ENCODE measurements around the gene ZNF555. TPM values are rescaled to one million over a fixed set of nuclear protein-coding genes. Genes with fewer than 3 reads are reported as not detected.

ZNF555 gene
- total RNA-seq, 2 donors from 2014 or later = 6.7 to 10.7 TPM

DNA sequence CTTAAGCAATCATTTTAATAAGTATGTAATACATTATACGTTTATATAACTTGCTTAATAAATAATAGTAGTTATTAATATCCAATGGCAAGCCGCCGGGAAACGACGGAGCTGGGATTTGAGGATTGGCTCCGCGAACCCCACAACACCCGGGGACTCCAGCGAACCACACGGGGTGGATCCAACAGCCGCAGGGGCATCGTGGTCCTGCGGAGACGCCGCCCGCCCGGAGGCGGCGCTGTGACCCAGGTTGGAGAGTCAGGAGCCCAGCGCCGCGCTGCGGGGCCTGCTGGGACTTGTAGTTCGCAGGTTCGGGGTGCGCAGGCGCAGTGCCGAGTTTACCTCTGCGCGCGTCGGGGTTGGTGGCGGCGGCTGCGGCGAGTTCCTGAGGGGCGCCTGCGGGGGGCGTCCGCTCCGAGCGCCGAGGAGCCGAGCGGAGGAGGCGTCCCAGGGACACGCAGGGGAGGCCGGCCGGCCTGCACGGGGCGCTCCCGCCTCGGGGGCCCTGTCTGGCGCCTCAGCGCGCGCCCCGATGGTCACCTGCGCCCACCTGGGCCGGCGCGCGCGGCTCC lies 21.6 kb upstream of the ZNF555 start, which contains the start of gene ZNF554:
TSS of gene ZNF554 (plus strand) at position 329 of the 572 bp plus-strand sequence. CDS start at position 533, 204 bp downstream.
- peak; percentile 99 for DNase-seq
- peak; percentile 97 to 98 for ATAC-seq
- intact Hi-C loops (cut with DNase I) = no loop called here

DNA sequence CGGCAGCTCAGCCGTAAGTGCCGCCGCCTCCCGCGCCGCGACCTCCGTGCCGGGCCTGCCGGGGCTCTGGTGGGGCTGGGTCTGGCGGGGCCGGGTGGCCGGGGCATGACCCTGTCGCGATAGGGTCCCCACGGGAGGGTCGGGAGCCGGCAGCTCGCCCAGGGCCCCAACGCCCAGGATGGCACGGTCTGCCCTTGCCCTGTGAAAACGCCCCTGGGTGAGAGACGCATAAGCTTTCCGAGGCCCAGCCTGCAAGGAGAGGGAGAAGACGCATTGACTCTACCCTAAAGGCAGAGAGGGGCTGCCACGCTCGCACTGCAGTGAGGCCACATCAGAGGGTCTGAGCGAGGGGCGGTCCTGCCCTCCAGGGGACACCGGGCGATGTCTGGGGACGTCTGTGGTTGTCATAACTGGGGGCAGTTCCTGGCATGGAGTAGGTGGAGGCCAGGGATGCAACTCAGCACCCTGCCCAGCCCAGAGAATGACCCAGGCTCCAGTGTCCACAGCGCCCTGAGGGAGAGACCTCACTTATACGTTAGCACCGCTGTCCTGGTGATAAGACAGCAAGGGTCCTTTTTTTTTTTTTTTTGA lies 21.1 kb upstream of the ZNF555 start:
- intact Hi-C loops (cut with DNase I) = no loop called here
- ATAC-seq = peak; percentile 6 to 32
- DNase-seq = no peak

DNA sequence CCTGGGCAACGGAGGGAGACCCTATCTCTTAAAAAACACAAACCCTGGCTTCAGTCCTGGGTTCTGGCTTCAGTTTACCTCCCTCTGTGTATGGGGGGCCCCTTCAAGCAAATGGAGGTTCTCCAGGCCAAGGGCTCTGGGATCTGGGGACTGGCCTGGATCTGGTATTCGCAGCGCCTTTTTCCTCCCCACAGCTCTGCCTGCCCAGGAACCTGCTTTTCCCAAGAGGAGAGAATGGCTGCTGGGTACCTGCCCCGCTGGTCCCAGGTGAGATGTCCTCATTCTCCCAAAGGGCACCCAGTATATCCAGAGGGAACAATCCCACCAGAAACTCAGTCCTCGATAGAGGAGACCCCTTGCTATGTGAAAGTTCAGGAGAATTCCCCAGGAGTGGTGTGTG lies 18.4 kb upstream of the ZNF555 start:
- ATAC-seq (no peak), DNase-seq (no peak)
- intact Hi-C loops (cut with DNase I) = no loop called here

DNA sequence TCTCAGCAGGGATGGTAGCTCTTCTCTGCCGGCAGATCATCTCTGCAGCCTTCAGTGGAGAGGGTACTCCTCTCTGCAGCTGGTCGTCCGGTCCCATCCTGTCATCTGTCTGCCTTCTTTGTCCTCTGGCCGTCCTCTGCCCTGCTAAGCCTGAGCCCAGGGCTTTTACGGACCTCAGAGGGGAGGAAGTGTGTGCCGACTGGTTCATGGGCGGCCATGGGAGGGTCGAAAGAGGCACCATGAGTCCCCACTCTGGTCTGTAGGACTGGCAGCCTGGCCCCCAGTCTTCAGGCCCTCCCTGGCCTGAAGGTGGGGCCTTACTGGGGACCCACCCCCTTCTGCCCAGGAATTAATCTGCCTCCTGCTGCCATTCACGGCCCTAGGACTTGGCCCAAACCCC lies 17.6 kb upstream of the ZNF555 start:
- intact Hi-C loops (cut with DNase I) = no loop called here
- ATAC-seq (no peak), DNase-seq (no peak)

DNA sequence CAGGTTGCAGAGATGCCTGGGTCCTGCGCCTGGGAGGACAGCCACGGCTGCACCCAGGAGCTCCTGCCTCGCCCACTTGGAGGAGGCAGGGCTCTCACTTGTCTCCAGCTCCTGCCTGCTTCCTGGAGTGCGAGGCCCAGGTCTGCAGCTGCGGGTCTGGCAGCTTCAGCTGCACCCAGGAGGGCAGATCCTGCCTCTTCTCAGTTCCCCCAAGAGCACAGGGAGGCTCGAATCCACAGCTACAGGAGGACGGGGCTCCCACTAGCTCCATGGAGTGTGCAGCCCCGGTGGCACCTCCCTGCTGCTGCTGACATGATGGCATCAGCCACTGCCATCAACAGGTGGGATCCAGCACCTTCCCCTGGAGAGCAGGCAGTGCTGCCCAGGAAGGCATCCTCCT lies 17.1 kb upstream of the ZNF555 start:
- DNase-seq = no peak
- intact Hi-C loops (cut with DNase I) = no loop called here
- no peak for ATAC-seq

DNA sequence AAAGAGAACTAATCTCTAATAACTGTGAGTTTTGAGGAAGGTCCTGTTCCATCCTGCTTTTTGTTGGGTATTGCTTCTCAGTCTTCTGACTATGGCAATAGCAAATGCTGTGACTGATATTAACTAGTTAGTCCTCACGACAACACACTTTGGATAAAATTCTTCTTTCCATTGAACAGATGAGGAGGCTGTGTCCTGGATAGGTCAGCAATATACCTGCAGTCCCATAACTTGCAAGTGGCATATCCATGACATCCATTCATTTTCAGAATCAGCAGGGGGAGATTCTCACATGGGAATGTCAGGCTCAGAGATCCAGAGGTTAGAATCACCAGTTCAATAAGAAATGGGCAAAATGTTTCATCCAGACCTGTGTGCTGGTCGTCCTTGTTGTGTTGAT lies 14.3 kb upstream of the ZNF555 start:
- no peak for DNase-seq
- no peak for ATAC-seq
- intact Hi-C loops (cut with DNase I) = no loop called here

DNA sequence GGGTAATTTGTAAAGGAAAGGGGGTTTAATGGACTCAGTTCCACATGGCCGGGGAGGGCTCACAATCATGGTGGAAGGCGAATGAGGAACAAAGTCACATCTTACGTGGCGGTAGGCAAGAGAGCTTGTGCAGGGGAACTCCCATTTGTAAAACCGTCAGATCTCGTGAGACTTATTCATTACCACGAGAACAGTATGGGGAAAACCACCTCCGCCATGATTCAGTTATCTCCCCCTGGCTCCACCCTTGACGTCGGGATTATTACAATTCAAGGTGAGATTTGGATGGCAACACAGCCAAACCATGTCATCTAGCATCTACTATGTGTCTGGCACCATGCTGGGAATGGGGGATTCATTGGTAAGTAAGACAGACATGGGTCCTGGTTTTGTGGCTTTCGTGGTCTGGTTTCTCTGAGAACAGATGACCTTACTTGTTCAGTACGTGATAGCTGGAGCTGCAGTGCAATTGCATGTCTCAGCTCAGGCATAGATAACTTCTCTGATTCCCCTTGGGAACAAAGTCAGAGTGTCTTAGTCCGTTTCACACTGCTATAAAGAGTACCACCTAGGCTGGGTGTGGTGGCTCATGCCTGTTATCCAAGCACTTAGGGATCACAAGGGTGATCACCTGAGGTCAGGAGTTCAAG lies 13.3 kb upstream of the ZNF555 start:
- intact Hi-C loops (cut with DNase I) = no loop called here
- DNase-seq = no peak
- no peak for ATAC-seq

DNA sequence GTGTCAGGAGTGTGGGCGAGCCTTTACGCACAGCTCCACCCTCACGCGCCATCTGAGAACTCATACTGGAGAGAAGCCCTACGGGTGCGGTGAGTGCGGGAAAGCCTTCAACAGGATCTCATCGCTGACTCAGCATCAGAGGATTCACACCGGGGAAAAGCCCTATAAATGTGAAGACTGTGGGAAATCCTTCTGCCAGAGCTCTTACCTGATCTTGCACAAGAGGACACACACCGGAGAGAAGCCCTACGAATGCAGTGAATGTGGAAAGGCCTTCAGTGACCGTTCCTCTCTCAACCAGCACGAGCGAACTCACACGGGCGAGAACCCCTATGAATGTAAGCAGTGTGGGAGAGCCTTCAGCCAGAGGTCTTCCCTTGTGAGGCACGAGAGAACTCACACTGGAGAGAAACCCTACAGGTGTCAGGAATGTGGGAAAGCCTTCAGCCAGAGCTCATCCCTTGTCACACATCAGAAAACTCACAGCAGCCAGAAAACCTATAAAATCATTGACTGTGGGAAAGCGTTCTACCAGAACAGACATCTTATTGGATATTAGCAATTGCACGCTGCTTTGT lies 6.9 kb upstream of the ZNF555 start:
- ATAC-seq = no peak
- no peak for DNase-seq

DNA sequence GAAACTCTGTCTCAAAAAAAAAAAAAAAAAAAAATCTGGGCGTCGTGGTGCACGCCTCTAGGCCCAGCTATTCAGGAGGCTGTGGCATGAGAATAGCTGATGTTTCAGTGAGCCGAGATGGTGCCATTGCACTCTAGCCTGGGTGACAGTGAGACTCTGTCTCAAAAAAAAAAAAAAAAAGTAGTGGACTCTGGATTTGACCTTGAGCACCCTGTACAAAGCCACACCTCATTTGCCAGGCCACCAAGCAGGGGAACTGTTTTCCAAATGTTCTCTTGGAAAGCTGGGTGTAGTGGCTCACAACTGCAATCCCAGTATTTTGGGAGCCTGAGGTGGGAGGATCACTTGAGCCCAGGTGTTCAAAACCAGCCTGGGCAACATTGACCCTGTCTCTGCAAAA lies 3.8 kb upstream of the ZNF555 start:
- ATAC-seq = no peak
- intact Hi-C loops (cut with DNase I) = no loop called here
- no peak for DNase-seq

More for the DNA sequence above, 6.9 kb upstream of the ZNF555 start:
- intact Hi-C loops (cut with DNase I) = no loop called here

DNA sequence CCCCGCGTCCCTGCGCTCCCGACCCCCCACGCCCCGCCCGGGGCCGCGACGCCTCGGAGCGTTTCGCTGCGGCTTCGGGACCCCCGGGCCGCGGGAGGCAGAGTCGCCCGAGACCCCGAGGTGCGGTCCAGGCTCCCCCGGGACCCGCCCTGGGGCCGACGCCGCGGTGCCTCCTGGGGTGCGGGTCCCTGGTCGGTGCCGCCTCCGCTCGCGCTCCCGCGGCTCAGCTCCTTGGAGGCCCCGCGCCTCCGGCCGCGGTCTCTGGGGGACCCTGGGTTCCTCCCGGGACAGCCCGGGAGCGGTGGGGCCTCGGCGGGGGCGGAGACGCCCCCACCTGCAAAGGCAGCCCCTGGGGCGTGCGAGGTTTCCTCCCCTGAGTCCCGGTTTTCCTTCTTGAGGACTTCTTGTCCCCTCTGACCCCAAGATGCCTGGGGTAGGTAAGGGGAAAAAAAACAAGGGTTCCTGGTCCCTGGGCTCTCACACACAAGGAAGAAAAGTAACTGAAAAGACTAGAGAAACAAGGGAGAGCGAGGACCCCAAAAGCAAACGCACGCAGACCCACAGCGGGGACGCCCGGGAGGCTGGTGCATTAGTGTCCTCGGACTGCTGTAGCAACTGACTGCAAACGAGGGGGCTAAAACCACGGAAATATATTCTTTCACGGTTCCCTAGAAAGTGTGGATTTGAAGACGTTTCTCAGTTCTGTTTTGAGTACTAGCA lies 740 bp downstream of the ZNF555 start:
- intact Hi-C loops (cut with DNase I) = no loop called here
- ATAC-seq = no peak
- no peak for DNase-seq

DNA sequence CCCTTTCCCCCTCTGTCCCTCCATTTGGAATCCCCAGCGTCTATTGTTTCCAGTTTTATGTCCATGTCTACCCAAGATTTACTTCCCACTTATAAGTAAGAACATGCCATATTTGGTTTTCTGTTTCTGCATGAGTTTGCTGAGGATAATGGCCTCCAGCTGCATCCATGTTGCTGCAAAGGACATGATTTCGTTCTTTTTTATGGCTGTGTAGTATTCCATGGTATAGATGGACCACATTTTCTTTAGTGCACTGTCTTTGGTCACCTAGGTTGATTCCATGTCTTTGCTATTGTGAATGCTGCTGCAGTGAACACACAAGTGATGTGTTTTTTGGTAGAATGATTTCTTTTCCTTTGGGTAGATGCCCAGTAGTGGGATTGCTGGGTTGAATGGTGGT lies 3.8 kb downstream of the ZNF555 start:
- DNase-seq (no peak), ATAC-seq (no peak)
- intact Hi-C loops (cut with DNase I) = no loop called here

DNA sequence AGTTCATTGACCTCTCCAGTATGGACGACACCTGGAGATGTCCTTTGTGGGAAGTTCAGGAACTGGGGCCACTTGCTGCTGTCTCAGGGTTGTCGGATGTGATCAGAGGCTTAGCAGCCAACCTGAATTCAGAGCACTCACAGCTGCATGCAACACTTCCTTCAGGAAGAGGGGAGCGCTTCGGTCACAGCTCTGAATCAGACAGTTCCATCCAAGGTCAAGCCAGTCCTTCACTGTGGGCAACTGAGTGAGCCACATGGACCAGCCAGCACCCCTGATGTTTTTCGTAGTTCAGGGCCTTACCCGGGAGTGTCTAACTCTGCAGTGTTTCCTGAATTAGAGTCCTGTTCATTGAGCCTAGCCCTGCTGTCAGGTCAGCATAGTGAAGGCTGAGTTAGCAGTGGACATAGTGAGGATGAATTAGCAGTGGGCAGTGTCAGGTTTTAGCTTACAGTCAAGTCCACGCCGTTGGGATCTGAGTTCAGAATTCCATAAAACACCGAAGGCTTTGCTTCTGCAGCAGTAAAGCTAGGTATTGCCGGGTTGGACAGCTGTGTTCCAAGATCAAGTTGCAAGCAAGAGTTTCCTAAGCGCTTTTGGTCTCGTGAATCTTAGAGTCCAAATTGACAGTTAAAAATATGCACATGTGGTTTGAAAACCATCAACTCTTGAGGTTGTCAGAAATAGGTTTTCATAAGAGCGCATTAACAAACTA lies 5.1 kb downstream of the ZNF555 start:
- no peak for ATAC-seq
- DNase-seq = no peak
- intact Hi-C loops (cut with DNase I) = no loop called here

DNA sequence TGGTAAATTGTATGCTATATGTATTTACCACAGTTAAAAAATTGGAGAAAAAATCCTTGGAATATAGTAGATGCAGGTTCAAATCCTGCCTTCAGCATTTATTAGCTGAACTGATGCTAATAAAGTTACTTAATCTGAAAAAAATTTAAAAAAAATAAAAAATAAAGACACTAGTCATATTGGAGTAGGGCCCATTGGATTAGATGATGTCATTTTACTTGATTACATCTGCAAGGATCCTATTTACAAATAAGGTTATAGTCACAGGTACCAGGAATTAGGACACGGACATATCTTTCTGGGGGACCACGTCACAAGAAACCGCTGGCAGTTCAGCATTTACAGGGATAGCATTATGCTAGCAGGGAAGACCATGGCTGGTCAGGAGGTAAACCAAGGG lies 6.2 kb downstream of the ZNF555 start:
- intact Hi-C loops (cut with DNase I) = no loop called here
- no peak for ATAC-seq
- DNase-seq = no peak

DNA sequence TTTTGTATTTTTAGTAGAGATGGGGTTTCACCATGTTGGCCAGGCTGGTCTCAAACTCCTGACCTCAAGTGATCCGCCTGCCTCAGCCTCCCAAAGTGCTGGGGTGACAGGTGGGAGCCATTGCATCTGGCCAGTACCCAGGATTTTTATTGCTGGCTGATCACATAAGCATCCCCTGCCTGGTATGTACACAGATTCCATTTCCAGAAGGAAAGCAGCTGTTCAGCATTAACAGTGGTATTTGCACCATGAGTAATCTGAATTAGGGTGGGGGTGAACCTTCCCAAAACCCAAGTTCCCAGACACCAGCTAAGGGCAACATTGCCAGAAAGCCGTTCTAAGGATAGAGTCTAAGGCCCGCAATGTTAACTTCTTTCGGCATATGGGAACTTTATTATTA lies 7.3 kb downstream of the ZNF555 start:
- intact Hi-C loops (cut with DNase I) = no loop called here
- DNase-seq = no peak
- no peak for ATAC-seq

DNA sequence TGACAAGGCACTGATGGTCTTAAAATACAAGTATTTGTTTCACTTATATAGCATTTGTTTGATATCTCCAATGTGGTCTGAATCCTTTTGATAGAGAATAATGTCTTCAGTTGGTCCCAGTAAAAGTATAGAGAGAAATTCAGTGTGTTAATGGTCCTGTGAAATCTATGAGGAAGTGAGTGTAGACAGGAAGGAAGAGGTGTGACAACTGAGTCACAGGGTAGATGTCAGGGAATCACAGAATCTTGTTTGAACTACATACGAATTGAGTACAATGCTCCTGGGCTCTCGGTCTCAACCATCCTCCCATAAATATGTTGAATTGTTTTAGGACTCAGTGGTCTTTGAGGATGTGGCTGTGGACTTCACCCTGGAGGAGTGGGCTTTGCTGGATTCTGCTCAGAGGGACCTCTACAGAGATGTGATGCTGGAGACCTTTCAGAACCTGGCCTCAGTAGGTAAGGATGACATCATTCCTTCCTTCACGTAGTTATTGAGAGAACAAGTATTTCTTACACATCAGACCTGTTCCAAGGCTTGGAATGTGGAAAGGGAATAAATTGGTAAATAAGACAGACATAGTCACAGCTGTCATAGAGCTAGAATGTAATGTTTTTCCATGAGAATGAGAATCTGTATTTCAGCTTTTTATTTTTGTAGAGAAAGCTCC lies 9.1 kb downstream of the ZNF555 start:
- intact Hi-C loops (cut with DNase I) = no loop called here
- ATAC-seq (no peak), DNase-seq (no peak)

DNA sequence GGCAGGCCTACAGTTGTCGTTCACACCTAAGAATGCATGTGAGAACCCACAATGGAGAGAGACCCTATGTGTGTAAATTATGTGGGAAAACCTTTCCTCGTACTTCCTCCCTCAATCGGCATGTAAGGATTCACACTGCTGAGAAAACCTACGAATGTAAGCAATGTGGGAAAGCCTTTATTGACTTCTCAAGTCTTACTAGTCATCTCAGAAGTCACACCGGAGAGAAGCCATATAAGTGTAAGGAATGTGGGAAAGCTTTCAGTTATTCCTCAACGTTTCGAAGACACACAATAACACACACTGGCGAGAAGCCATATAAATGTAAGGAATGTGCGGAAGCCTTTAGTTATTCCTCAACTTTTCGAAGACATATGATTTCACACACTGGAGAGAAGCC lies 11.3 kb downstream of the ZNF555 start:
- intact Hi-C loops (cut with DNase I) = no loop called here
- ATAC-seq = no peak
- DNase-seq = no peak

DNA sequence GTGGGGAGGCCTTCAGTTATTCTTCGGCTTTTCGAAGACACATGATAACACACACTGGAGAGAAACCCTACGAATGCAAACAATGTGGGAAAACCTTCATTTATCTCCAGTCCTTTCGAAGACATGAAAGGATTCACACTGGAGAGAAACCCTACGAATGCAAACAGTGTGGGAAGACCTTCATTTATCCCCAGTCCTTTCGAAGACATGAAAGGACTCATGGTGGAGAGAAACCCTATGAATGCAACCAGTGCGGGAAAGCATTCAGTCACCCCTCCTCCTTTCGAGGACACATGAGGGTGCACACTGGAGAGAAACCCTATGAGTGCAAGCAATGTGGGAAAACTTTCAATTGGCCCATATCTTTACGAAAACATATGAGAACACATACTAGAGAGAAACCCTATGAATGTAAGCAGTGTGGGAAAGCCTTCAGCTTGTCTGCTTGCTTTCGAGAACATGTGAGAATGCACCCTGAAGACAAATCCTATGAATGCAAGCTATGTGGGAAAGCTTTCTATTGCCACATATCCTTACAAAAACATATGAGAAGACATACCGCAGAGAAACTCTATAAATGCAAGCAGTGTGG lies 11.8 kb downstream of the ZNF555 start:
- DNase-seq (no peak), ATAC-seq (no peak)
- intact Hi-C loops (cut with DNase I) = no loop called here

DNA sequence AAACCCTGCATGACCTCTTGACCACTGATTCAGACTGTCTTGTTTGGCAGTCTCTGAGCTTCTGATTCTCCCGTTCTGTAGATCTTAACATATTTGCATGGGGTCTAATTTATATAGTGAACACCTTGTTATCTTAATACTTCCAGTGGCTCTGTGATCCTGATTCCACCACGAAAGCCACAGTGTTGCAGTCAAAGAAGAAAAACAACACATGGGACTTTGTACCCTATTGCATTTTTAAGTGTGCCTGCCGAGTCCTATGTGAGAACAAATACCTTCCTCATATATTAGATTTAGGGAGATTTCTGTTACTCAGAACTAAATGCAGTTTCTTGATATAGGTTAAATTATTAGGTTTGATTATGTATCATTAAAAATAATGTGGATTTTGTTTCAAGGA lies 13.6 kb downstream of the ZNF555 start:
- intact Hi-C loops (cut with DNase I) = no loop called here
- DNase-seq (no peak), ATAC-seq (no peak)
